Endodermal cell (in vitro differentiated cells): ENCODE data around the gene FGFBP3. TPM values are rescaled to one million over a fixed set of nuclear protein-coding genes. Genes with fewer than 3 reads are reported as not detected.
A peak's percentile ranks its signal among the peaks of the same experiment; 100 is the strongest.

ENCODE experiments used
- DNase-seq: peaks from one replicate; pipeline ENCODE4 v3.0.0-alpha.2; 2017
- H3K27ac ChIP-seq: 2 replicates; pipeline ENCODE4 v1.5.1; 2013; ENCODE audit warnings: mild to moderate bottlenecking, low read depth, low read length, moderate library complexity
- H3K27me3 ChIP-seq: 2 replicates; pipeline ENCODE4 v1.6.1; 2013; ENCODE audit warnings: mild to moderate bottlenecking, low read length, moderate library complexity; ENCODE audit not compliant: insufficient read depth, control insufficient read depth, poor library complexity, severe bottlenecking
- H3K36me3 ChIP-seq: 2 replicates; pipeline ENCODE4 v1.7.0; 2013; ENCODE audit warnings: mild to moderate bottlenecking, low read length, moderate library complexity; ENCODE audit not compliant: control insufficient read depth, insufficient read depth
- H3K4me1 ChIP-seq: one replicate; pipeline ENCODE4 v1.7.0; 2013; ENCODE audit warnings: low read length; ENCODE audit not compliant: control insufficient read depth, insufficient read depth
- H3K4me3 ChIP-seq: 2 replicates; pipeline ENCODE4 v1.5.1; 2013; ENCODE audit warnings: mild to moderate bottlenecking, low read length, moderate library complexity
- H3K9ac ChIP-seq: 2 replicates; pipeline ENCODE4 v1.6.1; 2013; ENCODE audit warnings: mild to moderate bottlenecking, low read length, moderate library complexity; ENCODE audit not compliant: poor library complexity, severe bottlenecking; ENCODE audit errors: extremely low read depth
- H3K9me3 ChIP-seq: 2 replicates; pipeline ENCODE4 v1.6.1; 2013; ENCODE audit warnings: mild to moderate bottlenecking, low read length, moderate library complexity; ENCODE audit not compliant: control insufficient read depth
- H3K27ac Mint-ChIP-seq: 2 replicates; pipeline ENCODE4 v1.8.0; 2020; ENCODE audit warnings: mixed read lengths
- H3K27me3 Mint-ChIP-seq: 2 replicates; pipeline ENCODE4 v1.8.0; 2021; ENCODE audit warnings: mild to moderate bottlenecking, mixed read lengths; ENCODE audit not compliant: insufficient read depth
- H3K36me3 Mint-ChIP-seq: 2 replicates; pipeline ENCODE4 v1.8.0; 2020; ENCODE audit warnings: low read depth, mixed read lengths
- H3K4me1 Mint-ChIP-seq: 2 replicates; pipeline ENCODE4 v1.8.0; 2020; ENCODE audit warnings: mixed read lengths
- H3K4me3 Mint-ChIP-seq: 2 replicates; pipeline ENCODE4 v1.8.0; 2020; ENCODE audit warnings: mild to moderate bottlenecking, moderate library complexity, mixed read lengths
- H3K9me3 Mint-ChIP-seq: 2 replicates; pipeline ENCODE4 v1.8.0; 2020; ENCODE audit warnings: mild to moderate bottlenecking, mixed read lengths
- WGBS, 2 experiments: methylation state at CpG; one replicate each; pipeline versions ENCODE4 v1.1.5 to v1.1.7; 2013; ENCODE audit warnings: missing lambda C conversion rate in 2 of 2, mixed read lengths in 1 of 2; ENCODE audit not compliant: insufficient coverage in 1 of 2, insufficient read length in 1 of 2; 5-methylcytosine and 5-hydroxymethylcytosine counted together
- total RNA-seq, 2 donors: library from RNA; stranded (reverse); fragmentation: NEBNext Ultra II Directional in 1 of 2; extraction: Animal tissue kit (Norgen Biotek cat#: 25700) in 1 of 2; gene quantifications; 2 replicates in 1 of 2; 3 replicates in 1 of 2; pipeline ENCODE4 v1.2.1, GENCODE V29; 2021
- TF ChIP-seq, protein P1 (sequence below): fragments of 200-600 bp; sonication (generic); conservative IDR thresholded peaks from 2 replicates; pipeline ENCODE4 v1.5.0; 2021; ENCODE audit warnings: antibody characterized with exemption, mild to moderate bottlenecking

The FGFBP3 gene
- total RNA-seq, 2 donors from 2014 or later: 4.3 to 19.0 TPM

DNA sequence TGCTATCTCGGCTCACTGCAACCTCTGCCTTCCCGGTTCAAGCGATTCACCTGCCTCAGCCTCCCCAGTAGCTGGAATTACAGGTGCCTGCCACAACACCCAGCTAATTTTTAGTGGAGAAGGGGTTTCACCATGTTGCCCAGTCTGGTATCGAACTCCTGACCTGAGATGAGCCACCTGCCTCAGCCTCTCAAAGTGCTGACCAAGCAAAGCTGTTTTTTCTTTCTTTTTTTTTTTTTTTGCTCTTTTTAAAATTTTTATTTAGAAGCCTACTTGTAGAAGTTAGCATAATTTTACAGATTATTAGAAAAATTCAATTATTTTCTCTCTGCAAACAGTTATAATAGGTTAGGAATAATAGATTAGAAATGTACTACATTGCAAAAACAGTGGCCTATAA lies 1.2 kb upstream of the FGFBP3 start:
- H3K4me3 Mint-ChIP-seq: no peak overlapping the region
- no peak overlapping the region for H3K27ac Mint-ChIP-seq
- TF ChIP-seq, protein P1, sequence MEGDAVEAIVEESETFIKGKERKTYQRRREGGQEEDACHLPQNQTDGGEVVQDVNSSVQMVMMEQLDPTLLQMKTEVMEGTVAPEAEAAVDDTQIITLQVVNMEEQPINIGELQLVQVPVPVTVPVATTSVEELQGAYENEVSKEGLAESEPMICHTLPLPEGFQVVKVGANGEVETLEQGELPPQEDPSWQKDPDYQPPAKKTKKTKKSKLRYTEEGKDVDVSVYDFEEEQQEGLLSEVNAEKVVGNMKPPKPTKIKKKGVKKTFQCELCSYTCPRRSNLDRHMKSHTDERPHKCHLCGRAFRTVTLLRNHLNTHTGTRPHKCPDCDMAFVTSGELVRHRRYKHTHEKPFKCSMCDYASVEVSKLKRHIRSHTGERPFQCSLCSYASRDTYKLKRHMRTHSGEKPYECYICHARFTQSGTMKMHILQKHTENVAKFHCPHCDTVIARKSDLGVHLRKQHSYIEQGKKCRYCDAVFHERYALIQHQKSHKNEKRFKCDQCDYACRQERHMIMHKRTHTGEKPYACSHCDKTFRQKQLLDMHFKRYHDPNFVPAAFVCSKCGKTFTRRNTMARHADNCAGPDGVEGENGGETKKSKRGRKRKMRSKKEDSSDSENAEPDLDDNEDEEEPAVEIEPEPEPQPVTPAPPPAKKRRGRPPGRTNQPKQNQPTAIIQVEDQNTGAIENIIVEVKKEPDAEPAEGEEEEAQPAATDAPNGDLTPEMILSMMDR: no peak
- no peaks in the 10 kb centered on the region for H3K9me3 ChIP-seq
- H3K9me3 Mint-ChIP-seq: no peaks in the 10 kb centered on the region
- H3K4me1 ChIP-seq: no peaks in the 10 kb centered on the region
- no peak overlapping the region for H3K27ac ChIP-seq
- no peak for DNase-seq
- WGBS, 2 experiments: 93 to 100% methylated on average over 3 to 4 of the region's 4 CpGs
- peaks cover 16% of the 10 kb centered on the region for H3K27me3 Mint-ChIP-seq
- peaks cover 6% of the 10 kb centered on the region for H3K27me3 ChIP-seq
- peaks cover 13% of the 10 kb centered on the region for H3K4me1 Mint-ChIP-seq
- peaks cover 6% of the 10 kb centered on the region for H3K36me3 ChIP-seq
- H3K36me3 Mint-ChIP-seq: peaks cover 10% of the 10 kb centered on the region
- H3K4me3 ChIP-seq: no peak overlapping the region
- H3K9ac ChIP-seq: no peak overlapping the region

DNA sequence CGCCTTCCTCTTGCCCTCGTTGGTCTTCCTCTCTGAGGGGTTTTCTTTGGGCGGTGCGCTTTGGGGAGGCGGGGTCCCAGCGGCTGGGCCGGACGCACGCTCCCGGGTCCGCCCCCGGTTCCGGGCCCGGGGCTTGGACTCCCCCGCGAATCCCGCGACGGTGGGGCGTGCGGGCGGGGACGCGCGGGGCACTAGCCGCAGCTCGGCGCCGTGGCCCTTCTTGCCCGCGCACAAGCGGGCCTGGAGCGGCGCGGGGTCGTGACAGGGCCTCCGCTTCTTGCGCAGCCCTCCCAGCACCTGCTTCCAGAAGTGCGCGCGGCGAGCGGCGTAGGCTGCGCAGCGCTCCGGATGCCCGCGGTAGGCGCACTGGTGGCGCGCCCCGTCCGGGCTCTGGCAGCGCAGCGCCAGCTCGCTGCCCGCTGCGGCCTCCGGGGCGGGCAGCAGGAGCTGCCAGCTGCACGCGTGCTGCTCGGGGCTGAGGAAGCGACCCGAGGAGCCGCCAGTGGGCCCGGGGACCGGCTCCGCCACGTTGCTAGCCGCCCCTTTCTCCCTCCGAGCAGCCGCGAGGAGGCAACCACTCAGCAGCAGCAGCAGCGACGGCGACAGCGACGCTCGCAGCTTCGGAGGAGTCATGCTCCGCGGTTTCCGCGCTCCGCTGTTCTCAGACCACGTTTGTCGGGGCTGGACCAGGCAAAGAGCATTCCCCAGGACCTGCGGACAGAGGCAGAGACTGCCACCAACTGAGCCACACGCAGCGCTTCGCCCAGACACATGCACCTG lies 759 bp downstream of the FGFBP3 start:
- Histone ChIP-seq H3K4me1 (no peaks in the 10 kb centered on the region), H3K4me3 (peak overlapping the region; percentile 78), H3K27me3 (no peaks in the 10 kb centered on the region), H3K27ac (peak overlapping the region; percentile 76), H3K36me3 (peaks cover 6% of the 10 kb centered on the region), H3K9ac (peak overlapping the region; percentile 27), H3K9me3 (no peaks in the 10 kb centered on the region)
- peak; percentile 91 for DNase-seq
- Mint-ChIP-seq H3K4me3 (peak overlapping the region; percentile 75), H3K27me3 (peaks cover 5% of the 10 kb centered on the region), H3K36me3 (peaks cover 17% of the 10 kb centered on the region), H3K4me1 (peaks cover 13% of the 10 kb centered on the region), H3K27ac (peak overlapping the region; percentile 69), H3K9me3 (no peaks in the 10 kb centered on the region)
- TF ChIP-seq, protein P1: peak; percentile 69
- WGBS, 2 experiments: 0% methylated on average over 44 to 93 of the region's 93 CpGs

DNA sequence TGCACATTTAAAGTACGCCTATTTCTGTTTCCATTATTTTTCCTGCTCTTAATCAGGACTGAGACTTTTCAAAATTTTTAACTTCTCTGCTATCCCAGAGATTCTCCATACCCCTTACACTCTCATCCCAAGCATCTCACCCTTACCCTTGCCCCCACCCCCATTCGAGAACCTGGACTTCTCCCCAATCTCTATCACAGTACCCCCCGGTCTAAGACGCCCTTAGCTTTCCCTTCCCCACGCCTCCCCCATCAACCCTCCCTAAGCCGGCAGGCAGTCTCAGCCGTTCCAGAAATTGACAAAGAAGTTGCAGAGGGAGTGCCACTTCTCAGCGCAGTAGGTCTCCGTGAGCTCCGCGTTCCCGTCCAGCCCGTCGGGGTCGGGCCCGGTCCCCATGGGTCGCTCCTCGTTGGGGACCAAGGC lies 1.4 kb downstream of the FGFBP3 start:
- H3K9me3 ChIP-seq: no peaks in the 10 kb centered on the region
- Mint-ChIP-seq H3K4me1 (peaks cover 13% of the 10 kb centered on the region), H3K4me3 (peak overlapping the region; percentile 75), H3K27ac (peak overlapping the region; percentile 69), H3K27me3 (peaks cover 3% of the 10 kb centered on the region), H3K36me3 (peaks cover 17% of the 10 kb centered on the region), H3K9me3 (no peaks in the 10 kb centered on the region)
- WGBS, 2 experiments: 5% methylated on average over 10 to 18 of the region's 18 CpGs
- H3K27me3 ChIP-seq: no peaks in the 10 kb centered on the region
- no peaks in the 10 kb centered on the region for H3K4me1 ChIP-seq
- H3K36me3 ChIP-seq: peaks cover 6% of the 10 kb centered on the region
- peak overlapping the region; percentile 27 for H3K9ac ChIP-seq
- TF ChIP-seq, protein P1: no peak
- no peak for DNase-seq
- peak overlapping the region; percentile 78 for H3K4me3 ChIP-seq
- H3K27ac ChIP-seq: peak overlapping the region; percentile 76
